Measurements from ENCODE around the gene API5.
"Not testable (repeated sequence)": the region's sequence is repeated elsewhere in the genome, so short reads cannot be mapped to it uniquely, and the experiment has no call there.

API5 gene

DNA sequence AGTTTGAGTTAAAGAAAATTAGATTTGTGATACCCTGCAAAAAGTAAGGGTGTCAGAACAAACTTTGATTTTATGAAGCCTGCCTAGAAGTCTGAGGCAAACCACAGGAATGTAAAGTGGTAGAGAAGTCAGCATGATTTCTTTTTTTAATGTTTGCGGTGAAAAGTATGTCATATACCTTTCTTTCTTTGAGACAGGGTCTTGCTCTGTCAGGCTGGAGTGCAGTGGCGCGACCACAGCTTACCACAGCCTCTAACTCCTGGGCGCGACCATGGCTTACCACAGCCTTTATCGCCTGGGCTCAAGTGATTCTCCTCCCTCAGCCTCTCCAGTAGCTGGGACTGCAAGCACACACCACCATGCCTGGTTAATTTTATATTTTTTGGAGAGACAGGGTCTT lies 4.7 kb downstream of the API5 start:
- ChIA-PET CTCF (no interaction called here), POLR2A (interaction anchor here (0.6 kb wide), 1 partner anchor 147 kb away, joined by 3 read pairs; no protein-coding TSS in a partner anchor)
- no peak for DNase-seq (ENCODE audit: low read depth, low spot score)

DNA sequence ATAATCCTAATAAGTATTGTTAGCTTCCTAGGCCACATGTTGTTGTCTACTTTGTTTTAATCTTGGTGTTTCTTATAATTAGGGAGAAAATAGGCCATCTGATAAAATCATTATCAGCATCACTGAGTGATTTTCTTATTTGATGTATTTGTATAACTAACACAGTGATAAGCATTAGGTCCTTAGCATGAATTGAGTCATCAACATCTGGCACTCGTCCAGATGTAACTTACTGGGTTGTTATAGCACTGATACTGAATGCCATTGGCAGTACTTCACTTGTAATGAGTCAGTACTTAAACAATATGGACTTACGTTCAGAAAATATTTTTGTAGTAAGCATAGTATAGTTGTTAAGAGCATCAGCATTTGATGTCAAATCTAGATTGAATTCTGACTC lies 16.2 kb downstream of the API5 start:
- POLR2A ChIA-PET, result no interaction called here
- peak; percentile 87 for DNase-seq (ENCODE audit: low read depth, low spot score)
- CTCF ChIA-PET, result interaction anchor here (1.1 to 6.3 kb wide), 2 partner anchors 16 to 46 kb away, joined by 3 to 31 read pairs; partner anchors contain the start of gene API5
- no peak for TF ChIP-seq CTCF (IDR thresholded peaks at IDR 0.05; ENCODE audit: insufficient read depth, low read length, missing control alignments)
- no peak overlapping the region for H3K4me3 ChIP-seq (ENCODE audit: low read depth, low read length)

More for the DNA sequence above, 4.7 kb downstream of the API5 start:
- TF ChIP-seq CTCF (IDR thresholded peaks at IDR 0.05; ENCODE audit: insufficient read depth, low read length, missing control alignments), result no peak
- H3K4me3 ChIP-seq (ENCODE audit: low read depth, low read length), result no peak overlapping the region

DNA sequence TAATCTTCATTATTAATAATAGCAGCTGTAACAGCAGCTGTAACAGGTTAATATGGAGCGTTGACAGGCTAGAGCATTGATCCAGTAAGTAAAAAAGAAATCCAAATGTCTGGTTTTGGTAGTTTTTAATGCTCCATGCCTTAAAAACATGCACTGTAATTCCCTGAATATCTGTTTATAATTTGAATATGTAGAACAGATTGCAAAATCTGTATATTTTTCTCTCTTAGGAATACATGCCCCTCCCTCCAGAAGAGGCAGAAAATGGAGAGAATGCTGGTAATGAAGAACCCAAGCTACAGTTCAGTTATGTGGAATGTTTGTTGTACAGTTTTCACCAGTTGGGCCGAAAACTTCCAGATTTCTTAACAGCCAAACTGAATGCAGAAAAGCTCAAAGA lies 16.7 kb downstream of the API5 start:
- no peak overlapping the region for H3K4me3 ChIP-seq (ENCODE audit: low read depth, low read length)
- no peak for TF ChIP-seq CTCF (IDR thresholded peaks at IDR 0.05; ENCODE audit: insufficient read depth, low read length, missing control alignments)
- DNase-seq (ENCODE audit: low read depth, low spot score), result no peak
- ChIA-PET POLR2A (interaction anchor here (0.5 kb wide), 1 partner anchor 33 kb away, joined by 4 read pairs; no protein-coding TSS in a partner anchor), CTCF (interaction anchor here (1.0 to 6.3 kb wide), 3 partner anchors 16 to 91 kb away, joined by 3 to 31 read pairs (median 5); partner anchors contain the start of gene API5)

DNA sequence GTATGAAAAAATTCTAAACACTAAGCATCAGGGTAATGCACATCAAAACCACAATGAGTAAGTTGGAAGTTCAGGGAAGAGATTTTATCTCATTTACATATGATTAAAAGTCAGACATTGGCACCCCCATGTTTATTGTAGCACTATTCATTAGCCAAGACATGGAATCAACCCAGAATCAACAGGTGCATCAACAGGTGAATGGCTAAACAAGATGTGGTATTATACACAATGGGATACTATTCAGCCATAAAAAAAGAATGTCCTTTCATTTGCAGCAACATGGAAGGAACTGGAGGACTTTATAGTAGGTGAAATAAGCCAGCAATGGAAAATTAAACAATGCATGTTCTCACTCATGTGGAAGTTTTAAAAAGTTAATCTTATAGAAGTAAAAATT lies 29.4 kb downstream of the API5 start:
- TF ChIP-seq CTCF (IDR thresholded peaks at IDR 0.05; ENCODE audit: insufficient read depth, low read length, missing control alignments), result no peak
- no peak overlapping the region for H3K4me3 ChIP-seq (ENCODE audit: low read depth, low read length)
- POLR2A ChIA-PET, result no interaction called here
- CTCF ChIA-PET, result no interaction called here
- no peak for DNase-seq (ENCODE audit: low read depth, low spot score)

- CTCF ChIA-PET, result not testable (repeated sequence)
These were observed 39.6 kb downstream of the API5 start for GRCh38 chr11:43351426-43351825.

DNA sequence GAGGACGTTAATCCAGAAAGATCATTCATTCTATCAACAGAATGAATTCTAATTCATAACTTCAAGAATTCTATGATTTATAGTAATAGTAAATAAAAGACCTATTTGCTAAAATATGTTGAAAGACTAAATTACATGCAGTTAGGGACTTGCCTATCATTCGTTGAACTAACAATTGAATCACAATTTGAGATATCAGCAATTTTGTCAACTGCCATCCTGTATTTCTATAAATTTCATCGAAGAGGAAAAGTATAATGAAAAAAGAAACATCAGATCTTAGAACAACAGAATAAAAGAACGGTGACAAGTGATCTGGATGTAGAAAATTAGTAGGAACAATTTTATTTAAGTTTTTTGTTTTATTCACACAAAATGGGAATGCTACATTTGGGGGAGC lies 42.5 kb downstream of the API5 start:
- TF ChIP-seq CTCF (IDR thresholded peaks at IDR 0.05; ENCODE audit: insufficient read depth, low read length, missing control alignments), result no peak
- no peak for DNase-seq (ENCODE audit: low read depth, low spot score)
- ChIA-PET POLR2A (no interaction called here), CTCF (no interaction called here)
- H3K4me3 ChIP-seq (ENCODE audit: low read depth, low read length), result no peak overlapping the region

More at GRCh38 chr11:43351426-43351825, 39.6 kb downstream of the API5 start:
- DNase-seq (ENCODE audit: low read depth, low spot score); H3K4me3 ChIP-seq (ENCODE audit: low read depth, low read length); POLR2A ChIA-PET: not testable (repeated sequence)

DNA sequence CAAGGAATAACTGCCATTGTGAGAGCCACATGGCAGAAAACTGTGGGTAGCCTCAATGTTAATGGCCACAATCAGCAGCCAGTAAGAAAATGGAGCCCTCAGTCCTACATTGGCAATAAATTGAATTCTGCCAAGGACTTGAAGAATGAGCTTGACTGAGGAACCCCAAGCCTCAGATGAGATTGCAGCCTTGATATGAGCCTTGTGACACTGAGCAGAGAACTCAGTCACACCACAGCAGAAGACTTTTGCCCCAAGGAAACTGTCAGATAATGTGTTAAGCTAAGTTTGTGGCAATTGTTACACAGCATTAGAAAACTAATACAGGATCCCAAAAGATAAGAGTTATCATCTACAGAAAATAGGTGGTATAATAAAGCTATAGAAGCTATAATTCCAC lies 44.5 kb downstream of the API5 start:
- ChIA-PET POLR2A (no interaction called here), CTCF (interaction anchor here (1.1 kb wide), 1 partner anchor 10 kb away, joined by 3 read pairs; no protein-coding TSS in a partner anchor)
- no peak for TF ChIP-seq CTCF (IDR thresholded peaks at IDR 0.05; ENCODE audit: insufficient read depth, low read length, missing control alignments)
- no peak for DNase-seq (ENCODE audit: low read depth, low spot score)
- no peak overlapping the region for H3K4me3 ChIP-seq (ENCODE audit: low read depth, low read length)
